Measurements from ENCODE around the gene TRIO.

The TRIO gene

GRCh38 chr5:14410394-14411201 is 267.5 kb downstream of the TRIO start:
- Histone ChIP-seq H3K36me3 (ENCODE audit: control insufficient read depth, insufficient read depth, low read length) (peaks cover 25% of the 10 kb centered on the region), H3K4me3 (replicated peaks; ENCODE audit: low read depth, low read length) (no peak overlapping the region), H3K27me3 (replicated peaks; ENCODE audit: control insufficient read depth, insufficient read depth, low read length) (no peaks in the 10 kb centered on the region)
- TF ChIP-seq CTCF (IDR thresholded peaks at IDR 0.05; ENCODE audit: insufficient read depth, low read length, poor library complexity, severe bottlenecking): no peak
- no peak for DNase-seq (ENCODE audit: extremely low read depth, insufficient read length)

GRCh38 chr5:14411216-14411615 is 268.1 kb downstream of the TRIO start:
- no peak overlapping the region for H3K4me3 ChIP-seq (replicated peaks; ENCODE audit: low read depth, low read length)
- H3K36me3 ChIP-seq (ENCODE audit: control insufficient read depth, insufficient read depth, low read length): peaks cover 20% of the 10 kb centered on the region
- DNase-seq (ENCODE audit: extremely low read depth, insufficient read length): no peak
- H3K27me3 ChIP-seq (replicated peaks; ENCODE audit: control insufficient read depth, insufficient read depth, low read length): no peaks in the 10 kb centered on the region
- TF ChIP-seq CTCF (IDR thresholded peaks at IDR 0.05; ENCODE audit: insufficient read depth, low read length, poor library complexity, severe bottlenecking): no peak

GRCh38 chr5:14413331-14413750 is 270.2 kb downstream of the TRIO start:
- Histone ChIP-seq H3K36me3 (ENCODE audit: control insufficient read depth, insufficient read depth, low read length) (peaks cover 19% of the 10 kb centered on the region), H3K27me3 (replicated peaks; ENCODE audit: control insufficient read depth, insufficient read depth, low read length) (no peaks in the 10 kb centered on the region), H3K4me3 (replicated peaks; ENCODE audit: low read depth, low read length) (no peak overlapping the region)
- no peak for DNase-seq (ENCODE audit: extremely low read depth, insufficient read length)
- TF ChIP-seq CTCF (IDR thresholded peaks at IDR 0.05; ENCODE audit: insufficient read depth, low read length, poor library complexity, severe bottlenecking): no peak

GRCh38 chr5:14414007-14414406 is 270.9 kb downstream of the TRIO start:
- DNase-seq (ENCODE audit: extremely low read depth, insufficient read length): no peak
- no peak for TF ChIP-seq CTCF (IDR thresholded peaks at IDR 0.05; ENCODE audit: insufficient read depth, low read length, poor library complexity, severe bottlenecking)
- no peaks in the 10 kb centered on the region for H3K27me3 ChIP-seq (replicated peaks; ENCODE audit: control insufficient read depth, insufficient read depth, low read length)
- peaks cover 17% of the 10 kb centered on the region for H3K36me3 ChIP-seq (ENCODE audit: control insufficient read depth, insufficient read depth, low read length)
- H3K4me3 ChIP-seq (replicated peaks; ENCODE audit: low read depth, low read length): no peak overlapping the region

- no peak for DNase-seq (ENCODE audit: extremely low read depth, insufficient read length)
- no peak for TF ChIP-seq CTCF (IDR thresholded peaks at IDR 0.05; ENCODE audit: insufficient read depth, low read length, poor library complexity, severe bottlenecking)
- Histone ChIP-seq H3K4me3 (replicated peaks; ENCODE audit: low read depth, low read length) (no peak overlapping the region), H3K36me3 (ENCODE audit: control insufficient read depth, insufficient read depth, low read length) (peaks cover 19% of the 10 kb centered on the region), H3K27me3 (replicated peaks; ENCODE audit: control insufficient read depth, insufficient read depth, low read length) (no peaks in the 10 kb centered on the region)
Measured at GRCh38 chr5:14414656-14415023, 271.5 kb downstream of the TRIO start.
